Nucleus accumbens (tissue), 56 donors: ENCODE results near the gene TMEM8B.

Experiments used
- DNase-seq, 56 donors: peaks; one replicate each; lab custom pipeline; 2025; lab: John Stamatoyannopoulos, UW

The TMEM8B gene

DNA sequence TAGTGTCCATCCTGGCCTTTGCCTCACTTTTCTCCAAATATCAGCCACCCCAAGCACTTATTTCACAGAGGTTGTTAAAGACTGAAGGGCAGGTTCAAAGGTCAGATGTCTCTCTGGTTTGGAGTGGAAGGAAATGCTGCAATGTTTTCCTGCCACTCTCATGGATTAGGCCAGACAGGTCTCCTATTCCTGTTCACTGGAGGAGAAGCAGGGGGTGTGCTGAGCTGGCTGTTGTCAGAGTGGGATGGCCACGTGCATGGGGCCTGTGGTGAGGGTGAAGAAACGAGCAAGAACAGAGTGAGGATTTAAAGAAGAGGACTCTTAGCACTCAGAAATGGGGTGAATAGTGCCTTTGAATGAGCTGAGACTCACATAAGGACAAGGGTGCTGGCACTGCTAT lies 6.7 kb downstream of the TMEM8B start:
- no peak for DNase-seq

DNA sequence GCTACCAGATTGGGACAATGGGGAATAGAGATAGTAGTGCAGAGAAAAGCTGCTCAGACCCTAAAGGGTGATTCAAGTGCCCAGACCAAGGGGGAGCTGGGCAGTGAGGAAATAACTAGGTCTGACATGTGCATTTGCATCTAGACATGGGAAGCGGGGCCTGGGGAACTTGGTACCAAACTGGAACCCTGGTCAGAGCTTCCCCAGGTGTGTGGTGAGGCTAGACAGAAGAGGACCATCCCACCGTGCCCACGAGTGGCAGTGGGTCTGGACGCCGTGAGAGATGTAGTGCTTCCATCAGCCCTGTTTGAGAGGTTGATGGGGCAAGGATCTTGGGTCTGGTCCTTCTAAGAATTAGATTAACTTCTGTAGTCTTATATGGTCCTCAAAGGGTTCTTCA lies 7.6 kb downstream of the TMEM8B start:
- no peak for DNase-seq

DNA sequence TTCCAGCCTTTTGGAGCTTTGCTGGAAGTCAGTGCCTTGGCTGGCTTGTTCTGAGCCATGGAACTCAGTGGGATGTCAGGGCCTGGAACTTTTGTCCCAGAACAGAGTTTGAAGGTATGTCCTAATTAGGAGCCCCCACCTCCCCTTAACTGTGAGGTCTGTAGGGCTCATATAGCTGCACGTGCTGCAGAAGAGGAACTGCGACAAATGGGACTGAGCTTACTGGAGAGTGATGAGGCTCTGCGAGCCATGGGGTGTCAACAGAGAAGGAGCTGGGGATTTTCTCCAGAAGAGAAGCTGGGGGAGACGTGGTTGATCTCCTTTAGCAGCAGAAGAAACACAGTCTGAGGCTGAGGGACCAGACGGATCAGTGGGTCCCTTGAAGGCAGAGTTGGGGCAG lies 10.9 kb downstream of the TMEM8B start:
- DNase-seq = no peak

DNA sequence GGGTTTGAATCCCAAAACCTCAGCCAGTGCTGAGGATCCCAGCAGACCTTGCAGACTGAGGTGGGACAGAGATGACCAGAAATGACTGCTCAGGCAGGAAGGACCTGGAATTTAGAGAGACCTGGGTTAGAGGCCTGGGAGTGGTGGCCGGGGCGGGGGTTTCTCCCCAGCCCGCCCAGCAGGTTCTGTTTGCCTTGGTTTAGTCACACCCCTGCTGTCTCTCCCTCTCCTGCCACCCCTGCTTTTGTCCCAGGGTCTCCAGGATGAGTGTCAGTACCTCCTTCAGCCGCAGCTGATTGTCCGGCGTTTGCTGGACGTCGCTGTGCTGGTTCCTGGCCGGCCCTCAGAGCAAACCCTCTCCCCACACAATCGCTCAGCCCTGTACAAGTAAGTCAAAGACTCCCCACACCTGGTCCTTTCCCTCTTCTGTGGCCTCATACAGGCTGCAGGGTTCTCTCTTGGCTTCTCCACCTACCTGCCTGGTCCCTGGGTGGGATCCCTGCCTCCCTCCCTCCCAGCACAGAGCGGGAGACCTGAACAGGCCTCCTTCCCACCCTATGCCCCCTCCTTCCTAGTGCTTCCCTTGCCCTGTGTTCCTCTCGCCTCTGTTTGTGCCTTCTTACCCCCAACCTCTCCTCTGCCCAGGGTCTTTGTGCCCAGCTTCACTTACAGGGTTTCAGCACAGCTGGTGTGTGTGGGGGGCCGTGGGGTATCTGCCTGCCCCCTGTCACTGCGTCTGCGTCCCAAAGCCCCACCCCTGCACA lies 12.0 kb downstream of the TMEM8B start:
- no peak for DNase-seq

DNA sequence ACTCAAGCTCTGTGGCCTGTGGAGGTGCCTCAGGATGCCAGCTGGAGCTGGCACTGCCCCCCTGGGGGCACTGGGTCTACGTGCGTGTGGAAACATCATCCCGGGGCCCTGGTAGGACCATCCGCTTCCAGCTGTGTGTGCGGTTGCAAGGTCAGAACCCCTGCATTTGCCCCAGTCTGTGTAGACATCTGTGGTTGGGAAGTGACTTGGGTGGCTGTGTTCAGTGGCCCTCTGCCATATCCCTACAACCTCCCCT lies 12.5 kb downstream of the TMEM8B start:
- DNase-seq = no peak

DNA sequence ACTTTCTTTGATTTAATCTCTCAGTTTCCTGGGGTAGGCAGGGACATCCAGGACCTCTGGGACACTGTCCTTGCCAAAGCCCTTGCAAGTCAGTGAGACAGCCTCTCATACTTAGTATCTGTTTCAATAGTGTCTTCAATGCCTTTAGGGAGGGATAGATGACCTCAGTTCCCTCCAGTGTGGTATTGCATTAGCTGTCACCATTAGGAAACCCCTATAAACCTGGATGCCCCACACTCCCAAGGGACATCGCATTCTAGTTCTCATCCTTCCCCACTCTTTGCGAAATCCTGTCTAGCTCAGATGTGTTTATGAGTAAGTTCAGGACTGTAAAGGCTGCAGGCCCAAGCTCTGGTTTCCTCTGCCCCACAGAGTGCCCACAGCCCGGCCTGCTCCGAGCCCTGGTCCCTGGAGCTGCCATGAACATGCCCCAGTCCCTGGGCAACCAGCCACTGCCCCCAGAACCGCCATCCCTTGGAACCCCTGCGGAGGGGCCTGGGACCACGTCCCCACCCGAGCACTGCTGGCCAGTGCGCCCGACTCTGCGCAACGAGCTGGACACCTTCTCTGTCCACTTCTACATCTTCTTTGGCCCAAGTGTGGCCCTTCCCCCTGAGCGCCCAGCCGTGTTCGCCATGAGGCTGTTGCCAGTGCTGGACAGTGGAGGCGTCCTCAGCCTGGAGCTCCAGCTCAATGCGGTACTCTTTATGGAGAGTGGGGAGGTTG lies 13.2 kb downstream of the TMEM8B start:
- DNase-seq = no peak

DNA sequence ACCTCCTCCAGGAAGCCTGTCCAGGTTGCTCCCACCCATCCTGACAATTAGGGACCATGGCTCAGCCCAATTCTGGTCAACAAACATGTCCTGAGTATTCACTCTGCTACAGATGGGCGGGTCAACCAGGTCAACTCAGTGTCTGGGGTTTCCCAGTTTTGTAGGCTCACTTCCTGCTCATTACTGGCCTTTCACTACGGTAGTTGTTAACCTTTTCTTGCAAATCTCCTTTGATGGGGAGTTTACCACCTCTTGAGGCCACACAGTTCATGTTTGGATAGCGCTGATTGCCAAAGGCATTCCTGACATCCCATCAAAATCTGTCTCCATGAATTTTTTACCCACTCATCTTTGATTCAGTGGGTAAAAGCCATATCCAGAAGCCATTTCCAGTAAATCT lies 13.8 kb downstream of the TMEM8B start:
- no peak for DNase-seq

DNA sequence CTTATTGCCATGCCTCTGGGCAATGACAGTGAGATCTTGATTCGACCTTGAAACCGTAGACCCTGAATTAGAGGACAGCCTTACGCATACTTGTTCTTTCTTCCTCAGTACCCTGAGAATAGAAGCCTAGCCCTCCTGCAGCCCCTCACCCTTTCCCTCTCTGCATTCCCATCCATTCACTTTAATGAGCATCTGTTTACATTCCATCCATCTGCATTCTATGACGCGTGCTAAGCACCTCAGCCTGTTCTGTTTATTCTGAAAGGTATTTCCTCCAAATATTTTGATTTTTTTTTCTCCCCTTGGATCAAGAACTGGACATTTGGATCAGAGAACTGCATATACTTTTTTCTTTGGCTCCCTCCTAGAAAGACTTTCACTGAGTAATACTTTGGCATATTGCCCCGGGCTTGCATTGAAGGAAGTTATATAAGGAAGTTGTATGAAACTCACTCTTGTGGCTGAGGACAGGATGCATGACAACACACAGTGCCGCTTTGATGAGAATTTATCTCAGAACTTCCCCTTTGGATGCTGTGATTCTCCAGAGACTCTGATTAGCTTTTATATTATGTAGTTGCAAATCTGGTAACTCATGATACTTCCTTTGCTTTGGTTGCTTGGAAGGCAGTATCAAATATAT lies 15.7 kb downstream of the TMEM8B start:
- DNase-seq = peak in 2 of 56 donors; percentile 9 to 24

DNA sequence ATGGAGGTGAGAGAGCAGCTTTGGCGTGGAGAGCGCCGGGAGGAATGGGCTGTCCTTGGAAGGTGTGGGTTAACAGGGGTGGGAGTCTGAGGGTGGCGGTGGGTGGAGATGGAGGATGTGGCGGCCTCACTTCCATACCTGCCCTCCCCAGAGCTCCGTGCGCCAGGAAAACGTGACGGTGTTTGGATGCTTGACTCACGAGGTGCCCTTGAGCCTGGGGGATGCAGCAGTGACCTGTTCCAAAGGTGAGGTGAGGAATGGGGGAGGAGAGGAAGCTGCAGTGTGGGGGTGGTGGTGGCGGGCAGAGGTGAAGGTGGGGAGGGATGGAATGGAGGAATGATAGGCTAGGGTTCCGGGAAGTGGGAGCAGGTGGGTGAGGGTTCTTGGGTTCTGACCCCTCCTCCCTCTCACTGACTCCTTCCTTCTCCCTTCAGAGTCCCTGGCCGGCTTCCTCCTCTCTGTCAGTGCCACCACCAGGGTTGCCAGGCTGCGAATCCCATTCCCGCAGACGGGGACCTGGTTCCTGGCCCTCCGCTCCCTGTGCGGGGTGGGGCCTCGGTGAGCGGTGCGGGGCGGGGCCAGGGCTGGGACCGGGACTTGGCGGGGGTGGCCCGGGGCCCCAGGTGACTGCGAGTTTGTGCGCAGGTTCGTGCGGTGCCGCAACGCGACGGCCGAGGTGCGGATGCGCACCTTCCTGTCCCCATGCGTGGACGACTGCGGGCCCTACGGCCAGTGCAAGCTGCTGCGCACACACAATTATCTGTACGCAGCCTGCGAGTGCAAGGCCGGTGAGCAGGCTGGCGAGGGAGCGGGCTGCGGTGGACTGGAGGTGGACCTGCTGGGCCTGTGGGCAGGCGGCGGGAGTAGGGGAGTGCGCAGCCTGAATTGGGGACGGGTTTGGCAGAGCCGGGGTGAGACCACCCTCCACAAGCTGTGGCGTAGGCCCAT lies 17.1 kb downstream of the TMEM8B start:
- no peak for DNase-seq

DNA sequence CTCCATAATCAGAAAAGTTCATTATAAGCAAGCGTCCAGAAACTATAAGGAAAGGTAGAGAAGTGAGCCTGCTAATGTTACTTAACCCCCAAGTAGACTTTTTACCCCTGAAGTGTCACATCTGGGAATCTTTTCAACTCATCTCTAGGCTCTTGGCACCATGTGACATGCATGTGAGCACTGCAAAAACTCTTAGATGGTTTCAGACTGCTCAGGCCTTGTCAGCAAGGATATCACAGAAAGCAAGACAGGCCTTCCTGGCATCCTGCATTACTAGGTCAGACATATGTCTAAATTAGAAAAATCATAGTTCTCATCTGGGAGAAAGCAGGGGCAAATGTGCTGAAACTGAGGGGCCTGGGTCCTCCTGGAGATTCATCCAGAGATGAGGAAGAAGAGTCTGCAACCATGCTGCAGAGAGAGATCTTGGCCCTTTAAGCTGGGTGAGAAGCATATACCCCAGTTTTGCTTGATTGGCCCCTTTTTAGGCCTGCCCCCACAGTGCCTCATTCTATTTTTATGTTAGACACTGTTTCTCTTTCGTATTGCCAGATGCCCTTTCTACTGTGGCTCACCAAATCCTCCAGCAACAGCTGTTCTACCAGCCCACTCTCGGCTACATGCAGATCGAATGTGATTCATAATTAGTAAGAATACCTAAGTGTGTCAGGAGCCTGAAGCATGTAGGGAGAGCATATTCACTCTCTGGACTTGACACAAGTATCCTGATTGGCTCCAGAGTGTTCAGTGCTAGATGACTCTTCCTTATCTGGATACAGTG lies 19.0 kb downstream of the TMEM8B start:
- peak in 22 of 56 donors; percentile 15 to 80 (median 36) for DNase-seq

DNA sequence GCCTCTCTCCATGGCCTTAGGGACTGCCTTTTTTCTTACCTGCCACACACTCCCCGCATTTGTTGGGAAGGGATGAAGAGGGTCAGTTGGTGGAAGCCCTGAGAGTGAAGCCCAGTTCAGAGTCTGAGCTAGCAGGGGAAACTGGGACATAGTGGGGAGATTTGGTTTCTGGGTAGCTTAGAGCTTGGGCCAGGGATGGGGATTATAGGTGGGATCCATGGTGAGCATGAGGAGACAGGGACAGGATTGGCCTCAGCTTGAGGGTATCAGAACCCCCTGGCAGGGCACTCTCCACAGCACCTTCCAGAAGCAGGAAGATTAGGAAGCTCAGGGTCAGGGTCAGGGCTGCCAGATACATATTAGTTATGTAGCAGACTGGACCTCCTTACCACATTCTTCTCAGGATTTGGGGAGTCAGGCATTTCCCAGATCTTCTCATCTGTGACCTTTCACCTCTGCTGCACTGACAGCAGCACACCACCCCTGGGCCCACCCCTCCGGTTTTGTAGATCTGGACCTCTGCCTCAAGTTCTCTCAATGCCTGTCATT lies 23.3 kb downstream of the TMEM8B start:
- no peak for DNase-seq

DNA sequence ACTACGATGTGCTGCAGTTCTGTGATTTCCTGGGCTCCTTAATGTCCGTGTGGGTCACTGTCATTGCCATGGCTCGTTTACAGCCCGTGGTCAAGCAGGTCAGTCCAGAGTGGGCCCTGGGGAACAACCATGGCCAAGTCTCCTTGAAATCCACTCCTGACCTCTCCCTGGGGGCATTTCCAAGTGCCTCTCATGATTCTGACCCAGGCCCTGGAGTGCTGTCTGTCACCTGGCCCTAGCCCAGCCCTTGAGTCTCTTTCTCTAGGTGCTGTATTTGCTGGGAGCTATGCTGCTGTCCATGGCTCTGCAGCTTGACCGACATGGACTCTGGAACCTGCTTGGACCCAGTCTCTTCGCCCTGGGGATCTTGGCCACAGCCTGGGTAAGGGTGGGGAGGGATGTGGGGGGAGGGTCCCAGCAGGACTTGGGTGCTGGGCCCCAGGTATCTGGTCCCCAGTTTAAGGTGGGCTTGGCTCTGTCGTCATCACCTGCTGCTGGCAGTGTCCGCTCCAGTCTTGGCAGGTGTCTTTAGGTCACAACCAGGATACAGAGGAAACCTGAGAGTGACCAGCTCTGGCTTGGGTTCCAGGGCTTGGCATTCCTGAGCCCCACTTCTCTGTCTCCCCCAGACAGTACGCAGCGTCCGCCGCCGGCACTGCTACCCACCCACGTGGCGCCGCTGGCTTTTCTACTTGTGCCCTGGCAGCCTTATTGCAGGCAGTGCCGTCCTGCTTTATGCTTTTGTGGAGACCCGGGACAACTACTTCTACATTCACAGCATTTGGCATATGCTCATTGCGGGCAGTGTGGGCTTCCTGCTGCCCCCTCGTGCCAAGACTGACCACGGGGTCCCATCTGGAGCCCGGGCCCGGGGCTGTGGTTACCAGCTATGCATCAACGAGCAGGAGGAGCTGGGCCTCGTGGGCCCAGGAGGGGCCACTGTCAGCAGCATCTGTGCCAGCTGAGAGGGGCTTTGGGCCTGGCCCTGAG lies 24.1 kb downstream of the TMEM8B start:
- no peak for DNase-seq

DNA sequence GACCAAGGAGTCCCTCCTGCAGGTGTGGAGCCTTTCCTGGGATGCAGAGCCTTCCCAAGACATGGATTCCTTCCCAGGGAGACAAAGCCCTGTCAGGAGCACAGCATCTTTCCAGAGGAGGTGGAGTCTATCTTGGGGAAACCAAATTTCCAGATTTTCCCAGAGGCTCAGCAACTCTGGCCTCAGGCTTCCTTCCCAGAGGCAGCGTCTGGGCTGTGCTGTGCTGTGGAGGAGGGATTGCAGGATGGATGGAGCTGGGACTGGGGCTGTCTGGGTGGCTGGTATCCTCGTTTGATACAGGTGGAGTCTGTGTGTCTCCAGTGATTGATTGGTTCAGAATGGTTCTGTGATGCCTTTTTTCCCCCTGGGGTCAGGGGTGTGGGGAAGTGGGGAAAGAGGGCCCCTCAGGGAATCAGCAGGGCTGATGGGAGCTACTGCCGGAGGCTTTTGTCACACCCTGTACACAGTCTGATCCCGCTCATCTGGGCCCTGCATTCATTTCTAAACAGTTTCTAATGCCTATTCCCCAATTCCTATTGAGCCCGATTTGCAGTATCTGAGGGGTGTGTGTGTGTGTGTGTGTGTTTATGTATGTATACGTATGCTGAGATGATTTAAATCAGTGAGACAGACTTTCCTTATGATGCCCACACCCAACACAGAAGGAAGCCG lies 25.2 kb downstream of the TMEM8B start:
- DNase-seq = no peak

DNA sequence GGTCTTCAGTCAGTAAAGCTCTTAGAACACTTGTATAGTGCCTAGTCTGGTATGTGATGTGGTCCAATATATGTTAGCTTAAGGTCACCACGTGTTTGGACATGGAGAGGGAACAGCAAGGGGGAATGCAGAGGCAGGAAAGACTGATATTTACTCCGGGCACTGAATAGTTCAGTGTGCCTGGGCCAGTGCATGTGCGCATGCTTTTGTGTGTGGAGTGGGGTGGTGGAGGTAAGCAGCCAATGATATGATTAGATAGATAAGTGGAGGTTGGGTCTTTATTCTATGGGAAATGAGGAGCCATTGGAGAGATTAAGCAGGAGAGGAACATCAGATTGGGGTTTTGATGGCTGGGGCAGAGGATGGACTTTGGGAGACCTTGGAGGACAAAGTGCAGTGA lies 27.2 kb downstream of the TMEM8B start:
- DNase-seq = no peak

DNA sequence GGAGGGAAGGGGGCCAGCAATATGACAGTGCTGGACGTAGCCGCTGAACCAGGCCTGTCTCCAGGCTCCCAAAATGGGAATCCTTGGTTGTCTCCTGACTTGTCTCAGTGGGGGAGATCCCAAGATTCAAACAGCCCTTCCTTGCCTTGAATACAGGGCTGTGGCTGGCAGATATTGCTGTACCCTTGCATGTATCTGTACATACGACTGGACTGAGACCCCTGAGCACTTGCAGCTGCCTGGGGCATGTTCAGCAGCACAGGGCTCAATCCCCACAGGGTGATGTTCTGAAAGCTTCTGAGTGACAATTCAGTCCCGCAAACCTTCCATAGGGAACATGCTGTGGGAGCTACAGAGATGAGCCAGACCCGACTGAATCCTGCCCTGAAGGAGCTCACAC lies 27.9 kb downstream of the TMEM8B start:
- no peak for DNase-seq

DNA sequence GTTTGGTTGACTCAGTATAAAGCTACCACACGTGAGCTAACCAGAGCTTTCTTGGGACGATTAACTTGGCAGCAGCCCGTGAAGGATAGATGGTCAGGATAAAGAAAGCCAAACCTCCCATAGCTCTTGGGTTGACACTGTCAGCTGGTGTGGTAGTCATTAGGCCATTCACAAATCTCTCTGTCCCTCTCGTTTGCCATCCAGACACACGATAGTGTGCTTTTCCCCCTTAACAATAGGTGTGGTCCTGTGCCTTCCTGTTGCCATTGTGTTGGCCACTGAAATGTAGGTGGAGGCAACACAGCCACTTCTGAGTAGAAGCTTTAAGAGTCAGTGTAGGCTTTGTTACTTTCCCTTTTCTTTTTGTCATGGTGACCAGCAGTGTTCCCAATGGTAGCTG lies 29.4 kb downstream of the TMEM8B start:
- DNase-seq = no peak

DNA sequence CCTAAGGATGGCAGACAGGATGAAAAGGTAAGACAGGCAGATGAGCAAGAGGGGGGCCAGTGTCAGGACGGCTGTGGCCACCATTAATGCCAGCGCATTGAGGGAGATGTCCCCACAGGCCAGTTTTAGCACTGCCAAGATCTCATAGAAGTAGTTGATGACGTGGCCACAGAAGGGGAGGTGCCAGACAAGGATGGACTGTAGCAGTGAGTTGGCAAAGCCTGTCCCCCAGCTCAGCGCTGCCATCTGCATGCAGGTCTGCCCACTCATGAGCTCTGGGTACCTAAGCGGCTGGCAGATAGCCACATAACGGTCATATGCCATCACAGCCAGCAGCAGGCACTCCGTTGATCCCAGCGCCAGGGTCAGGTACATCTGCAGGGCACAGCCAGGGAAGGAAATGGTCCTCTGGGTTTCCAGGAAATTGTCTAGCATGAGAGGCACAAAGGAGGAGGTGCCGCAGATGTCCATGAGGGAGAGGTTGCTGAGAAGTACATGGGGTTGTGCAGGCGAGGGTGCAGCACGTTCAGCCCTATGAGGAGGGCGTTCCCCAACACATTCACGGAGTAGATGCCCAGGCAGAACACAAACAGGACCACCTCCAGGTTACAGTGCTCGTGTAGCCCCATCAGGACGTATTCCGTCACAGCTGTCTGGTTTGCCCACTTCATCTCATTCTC lies 30.4 kb downstream of the TMEM8B start:
- no peak for DNase-seq

DNA sequence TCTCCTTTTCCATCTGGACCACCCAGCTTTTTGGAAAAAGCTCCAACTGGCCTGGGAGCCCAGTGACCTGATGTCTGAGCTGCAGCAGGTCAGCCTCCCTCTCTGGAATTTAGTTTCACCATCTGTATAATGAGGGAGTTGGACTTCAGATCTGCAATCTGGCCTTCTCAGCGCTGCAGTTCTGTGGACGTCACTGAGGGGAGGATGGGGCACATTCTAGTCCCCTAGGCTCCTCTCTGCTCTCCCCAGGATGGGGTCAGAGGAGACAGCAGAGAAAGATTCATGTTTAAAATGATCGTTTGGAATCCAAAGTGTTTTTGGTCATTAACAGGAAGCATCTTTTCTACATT lies 30.9 kb downstream of the TMEM8B start:
- no peak for DNase-seq
